ENCODE results near the gene MAN1B1.

Gene MAN1B1

DNA sequence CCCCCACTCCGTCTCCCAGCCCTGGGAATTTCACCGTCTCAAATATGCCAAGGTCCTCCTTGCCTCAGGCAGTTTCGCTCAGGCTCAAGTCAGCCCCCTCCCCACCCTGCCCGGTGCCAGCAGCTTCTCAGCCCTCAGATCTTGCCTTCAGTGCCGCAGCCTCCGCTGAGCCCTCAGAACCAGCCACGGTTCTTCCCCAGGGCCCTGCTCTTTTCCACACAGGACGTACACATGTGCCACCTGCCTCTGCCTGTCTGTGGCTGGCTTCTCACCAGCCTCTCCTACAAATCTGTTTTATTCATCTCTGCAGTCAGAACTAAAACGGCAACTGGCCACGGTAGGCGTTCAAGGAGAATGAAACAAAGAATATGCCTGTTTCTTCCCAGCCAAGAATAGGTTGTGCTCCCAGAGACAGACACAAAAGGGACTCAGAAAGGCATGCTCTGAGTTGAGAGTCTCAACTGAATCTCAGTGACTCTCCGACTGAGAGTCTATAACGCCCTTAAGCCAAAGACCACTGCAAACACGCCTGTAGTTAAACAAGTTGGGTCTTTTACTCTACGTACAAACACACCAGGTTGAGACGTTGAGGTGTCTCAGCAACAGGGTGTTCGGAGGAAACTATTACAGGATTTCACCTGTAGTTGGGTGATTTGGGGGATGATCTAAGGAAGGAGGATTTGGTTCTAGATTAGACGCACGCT is 41.5 kb downstream of the MAN1B1 start:
- no peak for TF ChIP-seq ARNTL (CRISPR knock-in tag; IDR thresholded peaks at IDR 0.05; ENCODE audit: borderline replicate concordance, low read depth)
- no peak for TF ChIP-seq OSR1 (CRISPR knock-in tag; IDR thresholded peaks at IDR 0.05)
- TF ChIP-seq, protein P1, sequence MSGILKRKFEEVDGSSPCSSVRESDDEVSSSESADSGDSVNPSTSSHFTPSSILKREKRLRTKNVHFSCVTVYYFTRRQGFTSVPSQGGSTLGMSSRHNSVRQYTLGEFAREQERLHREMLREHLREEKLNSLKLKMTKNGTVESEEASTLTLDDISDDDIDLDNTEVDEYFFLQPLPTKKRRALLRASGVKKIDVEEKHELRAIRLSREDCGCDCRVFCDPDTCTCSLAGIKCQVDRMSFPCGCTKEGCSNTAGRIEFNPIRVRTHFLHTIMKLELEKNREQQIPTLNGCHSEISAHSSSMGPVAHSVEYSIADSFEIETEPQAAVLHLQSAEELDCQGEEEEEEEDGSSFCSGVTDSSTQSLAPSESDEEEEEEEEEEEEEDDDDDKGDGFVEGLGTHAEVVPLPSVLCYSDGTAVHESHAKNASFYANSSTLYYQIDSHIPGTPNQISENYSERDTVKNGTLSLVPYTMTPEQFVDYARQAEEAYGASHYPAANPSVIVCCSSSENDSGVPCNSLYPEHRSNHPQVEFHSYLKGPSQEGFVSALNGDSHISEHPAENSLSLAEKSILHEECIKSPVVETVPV (CRISPR knock-in tag; IDR thresholded peaks at IDR 0.05): no peak
- TF ChIP-seq SNAI2 (CRISPR knock-in tag; IDR thresholded peaks at IDR 0.05): no peak
- no peak for TF ChIP-seq ISL1 (CRISPR knock-in tag; IDR thresholded peaks at IDR 0.05)
- TF ChIP-seq ZFP3 (CRISPR knock-in tag; IDR thresholded peaks at IDR 0.05): no peak
- no peak for TF ChIP-seq ZC3H10 (CRISPR knock-in tag; IDR thresholded peaks at IDR 0.05)
- no peak for TF ChIP-seq TCF4 (CRISPR knock-in tag; IDR thresholded peaks at IDR 0.05; ENCODE audit: borderline replicate concordance)
- TF ChIP-seq, protein P2, sequence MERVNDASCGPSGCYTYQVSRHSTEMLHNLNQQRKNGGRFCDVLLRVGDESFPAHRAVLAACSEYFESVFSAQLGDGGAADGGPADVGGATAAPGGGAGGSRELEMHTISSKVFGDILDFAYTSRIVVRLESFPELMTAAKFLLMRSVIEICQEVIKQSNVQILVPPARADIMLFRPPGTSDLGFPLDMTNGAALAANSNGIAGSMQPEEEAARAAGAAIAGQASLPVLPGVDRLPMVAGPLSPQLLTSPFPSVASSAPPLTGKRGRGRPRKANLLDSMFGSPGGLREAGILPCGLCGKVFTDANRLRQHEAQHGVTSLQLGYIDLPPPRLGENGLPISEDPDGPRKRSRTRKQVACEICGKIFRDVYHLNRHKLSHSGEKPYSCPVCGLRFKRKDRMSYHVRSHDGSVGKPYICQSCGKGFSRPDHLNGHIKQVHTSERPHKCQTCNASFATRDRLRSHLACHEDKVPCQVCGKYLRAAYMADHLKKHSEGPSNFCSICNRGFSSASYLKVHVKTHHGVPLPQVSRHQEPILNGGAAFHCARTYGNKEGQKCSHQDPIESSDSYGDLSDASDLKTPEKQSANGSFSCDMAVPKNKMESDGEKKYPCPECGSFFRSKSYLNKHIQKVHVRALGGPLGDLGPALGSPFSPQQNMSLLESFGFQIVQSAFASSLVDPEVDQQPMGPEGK (CRISPR knock-in tag; IDR thresholded peaks at IDR 0.05; ENCODE audit: borderline replicate concordance): no peak
- TF ChIP-seq, protein P3, sequence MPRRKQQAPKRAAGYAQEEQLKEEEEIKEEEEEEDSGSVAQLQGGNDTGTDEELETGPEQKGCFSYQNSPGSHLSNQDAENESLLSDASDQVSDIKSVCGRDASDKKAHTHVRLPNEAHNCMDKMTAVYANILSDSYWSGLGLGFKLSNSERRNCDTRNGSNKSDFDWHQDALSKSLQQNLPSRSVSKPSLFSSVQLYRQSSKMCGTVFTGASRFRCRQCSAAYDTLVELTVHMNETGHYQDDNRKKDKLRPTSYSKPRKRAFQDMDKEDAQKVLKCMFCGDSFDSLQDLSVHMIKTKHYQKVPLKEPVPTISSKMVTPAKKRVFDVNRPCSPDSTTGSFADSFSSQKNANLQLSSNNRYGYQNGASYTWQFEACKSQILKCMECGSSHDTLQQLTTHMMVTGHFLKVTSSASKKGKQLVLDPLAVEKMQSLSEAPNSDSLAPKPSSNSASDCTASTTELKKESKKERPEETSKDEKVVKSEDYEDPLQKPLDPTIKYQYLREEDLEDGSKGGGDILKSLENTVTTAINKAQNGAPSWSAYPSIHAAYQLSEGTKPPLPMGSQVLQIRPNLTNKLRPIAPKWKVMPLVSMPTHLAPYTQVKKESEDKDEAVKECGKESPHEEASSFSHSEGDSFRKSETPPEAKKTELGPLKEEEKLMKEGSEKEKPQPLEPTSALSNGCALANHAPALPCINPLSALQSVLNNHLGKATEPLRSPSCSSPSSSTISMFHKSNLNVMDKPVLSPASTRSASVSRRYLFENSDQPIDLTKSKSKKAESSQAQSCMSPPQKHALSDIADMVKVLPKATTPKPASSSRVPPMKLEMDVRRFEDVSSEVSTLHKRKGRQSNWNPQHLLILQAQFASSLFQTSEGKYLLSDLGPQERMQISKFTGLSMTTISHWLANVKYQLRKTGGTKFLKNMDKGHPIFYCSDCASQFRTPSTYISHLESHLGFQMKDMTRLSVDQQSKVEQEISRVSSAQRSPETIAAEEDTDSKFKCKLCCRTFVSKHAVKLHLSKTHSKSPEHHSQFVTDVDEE (CRISPR knock-in tag; IDR thresholded peaks at IDR 0.05): no peak
- TF ChIP-seq ZNF70 (CRISPR knock-in tag; IDR thresholded peaks at IDR 0.05): no peak
- TF ChIP-seq, protein P4, sequence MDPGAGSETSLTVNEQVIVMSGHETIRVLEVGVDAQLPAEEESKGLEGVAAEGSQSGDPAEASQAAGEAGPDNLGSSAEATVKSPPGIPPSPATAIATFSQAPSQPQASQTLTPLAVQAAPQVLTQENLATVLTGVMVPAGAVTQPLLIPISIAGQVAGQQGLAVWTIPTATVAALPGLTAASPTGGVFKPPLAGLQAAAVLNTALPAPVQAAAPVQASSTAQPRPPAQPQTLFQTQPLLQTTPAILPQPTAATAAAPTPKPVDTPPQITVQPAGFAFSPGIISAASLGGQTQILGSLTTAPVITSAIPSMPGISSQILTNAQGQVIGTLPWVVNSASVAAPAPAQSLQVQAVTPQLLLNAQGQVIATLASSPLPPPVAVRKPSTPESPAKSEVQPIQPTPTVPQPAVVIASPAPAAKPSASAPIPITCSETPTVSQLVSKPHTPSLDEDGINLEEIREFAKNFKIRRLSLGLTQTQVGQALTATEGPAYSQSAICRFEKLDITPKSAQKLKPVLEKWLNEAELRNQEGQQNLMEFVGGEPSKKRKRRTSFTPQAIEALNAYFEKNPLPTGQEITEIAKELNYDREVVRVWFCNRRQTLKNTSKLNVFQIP (CRISPR knock-in tag; IDR thresholded peaks at IDR 0.05; ENCODE audit: borderline replicate concordance, low read depth): no peak
- no peak for ATAC-seq

DNA sequence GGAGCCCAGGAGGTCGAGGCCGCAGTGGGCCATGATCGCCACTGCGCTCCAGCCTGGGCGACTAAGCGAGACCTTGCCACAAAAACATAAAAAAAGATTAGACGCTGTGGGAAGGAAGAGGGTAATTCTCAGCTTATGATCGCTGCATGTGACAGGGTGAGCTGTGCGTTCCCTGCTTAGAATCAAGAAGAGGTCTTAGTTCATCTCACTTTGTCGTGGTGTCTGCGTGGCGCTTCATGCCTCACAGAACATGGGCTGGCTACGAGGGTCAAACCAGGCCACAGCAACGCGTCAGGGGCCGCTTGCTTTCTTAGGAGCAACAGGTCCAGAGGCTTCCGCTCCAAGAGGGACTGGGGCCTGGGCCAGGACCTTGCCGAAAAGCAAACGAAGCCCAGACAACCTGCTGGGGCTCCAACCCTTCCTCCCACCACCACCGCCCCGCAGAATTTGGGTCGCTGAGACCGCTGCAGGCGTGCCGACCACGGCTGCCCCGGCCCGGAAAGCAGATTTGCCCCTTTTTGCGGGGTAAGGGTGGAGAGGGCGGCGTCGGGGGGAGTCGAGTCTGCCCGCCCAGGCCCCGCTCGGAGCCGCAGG is 42.2 kb downstream of the MAN1B1 start:
- ATAC-seq: peak; percentile 6
- TF ChIP-seq ZNF8 (CRISPR knock-in tag; IDR thresholded peaks at IDR 0.05) (no peak), ZC3H10 (CRISPR knock-in tag; IDR thresholded peaks at IDR 0.05) (no peak), ESRRG (CRISPR knock-in tag; IDR thresholded peaks at IDR 0.05) (no peak), TCF4 (CRISPR knock-in tag; IDR thresholded peaks at IDR 0.05; ENCODE audit: borderline replicate concordance) (no peak), OSR1 (CRISPR knock-in tag; IDR thresholded peaks at IDR 0.05) (no peak), ZFP3 (CRISPR knock-in tag; IDR thresholded peaks at IDR 0.05) (no peak), RARB (CRISPR knock-in tag; IDR thresholded peaks at IDR 0.05) (no peak), GLIS3 (CRISPR knock-in tag; IDR thresholded peaks at IDR 0.05) (no peak), BACH2 (CRISPR knock-in tag; IDR thresholded peaks at IDR 0.05; ENCODE audit: borderline replicate concordance) (no peak), ZFP30 (CRISPR knock-in tag; IDR thresholded peaks at IDR 0.05) (no peak), TOX (CRISPR knock-in tag; IDR thresholded peaks at IDR 0.05; ENCODE audit: borderline replicate concordance) (no peak), CSDC2 (CRISPR knock-in tag; IDR thresholded peaks at IDR 0.05) (no peak)
- TF ChIP-seq, protein P4 (CRISPR knock-in tag; IDR thresholded peaks at IDR 0.05; ENCODE audit: borderline replicate concordance, low read depth): no peak
- TF ChIP-seq, protein P5, sequence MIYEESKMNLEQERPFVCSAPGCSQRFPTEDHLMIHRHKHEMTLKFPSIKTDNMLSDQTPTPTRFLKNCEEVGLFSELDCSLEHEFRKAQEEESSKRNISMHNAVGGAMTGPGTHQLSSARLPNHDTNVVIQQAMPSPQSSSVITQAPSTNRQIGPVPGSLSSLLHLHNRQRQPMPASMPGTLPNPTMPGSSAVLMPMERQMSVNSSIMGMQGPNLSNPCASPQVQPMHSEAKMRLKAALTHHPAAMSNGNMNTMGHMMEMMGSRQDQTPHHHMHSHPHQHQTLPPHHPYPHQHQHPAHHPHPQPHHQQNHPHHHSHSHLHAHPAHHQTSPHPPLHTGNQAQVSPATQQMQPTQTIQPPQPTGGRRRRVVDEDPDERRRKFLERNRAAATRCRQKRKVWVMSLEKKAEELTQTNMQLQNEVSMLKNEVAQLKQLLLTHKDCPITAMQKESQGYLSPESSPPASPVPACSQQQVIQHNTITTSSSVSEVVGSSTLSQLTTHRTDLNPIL (CRISPR knock-in tag; IDR thresholded peaks at IDR 0.05; ENCODE audit: low read depth): no peak
- TF ChIP-seq, protein P3 (CRISPR knock-in tag; IDR thresholded peaks at IDR 0.05): no peak
- TF ChIP-seq, protein P2 (CRISPR knock-in tag; IDR thresholded peaks at IDR 0.05; ENCODE audit: borderline replicate concordance): no peak
